IPS DF 6.9 (cell line): ENCODE measurements around the gene RIPOR2.

Source experiments
- DNase-seq: peaks from one replicate; pipeline ENCODE4 v3.0.0-alpha.2; 2013; ENCODE audit warnings: low read depth, low spot score
- H3K27ac ChIP-seq: one replicate; pipeline ENCODE4 v1.5.1; 2013; ENCODE audit warnings: low read length, control low read depth
- H3K27me3 ChIP-seq: 2 replicates; pipeline ENCODE4 v1.6.1; 2013; ENCODE audit warnings: mild to moderate bottlenecking, low read length; ENCODE audit not compliant: control insufficient read depth, insufficient read depth
- H3K36me3 ChIP-seq: 2 replicates; pipeline ENCODE4 v1.6.1; 2013; ENCODE audit warnings: low read length; ENCODE audit not compliant: control insufficient read depth, insufficient read depth
- H3K4me1 ChIP-seq: 2 replicates; pipeline ENCODE4 v1.6.1; 2013; ENCODE audit warnings: low read length; ENCODE audit not compliant: control insufficient read depth, insufficient read depth
- H3K4me3 ChIP-seq: 2 replicates; pipeline ENCODE4 v1.5.1; 2013; ENCODE audit warnings: mild to moderate bottlenecking, low read length
- H3K9me3 ChIP-seq: 2 replicates; pipeline ENCODE4 v1.6.1; 2013; ENCODE audit warnings: low read length, inconsistent platforms; ENCODE audit not compliant: control insufficient read depth, insufficient read depth
- WGBS: extraction: QIAGEN DNeasy Blood & Tissue Kit; methylation state at CpG from one replicate; pipeline ENCODE4 v1.1.7; 2013; ENCODE audit warnings: mixed read lengths, missing lambda C conversion rate; ENCODE audit not compliant: insufficient read length, insufficient coverage; 5-methylcytosine and 5-hydroxymethylcytosine counted together

The RIPOR2 gene

DNA sequence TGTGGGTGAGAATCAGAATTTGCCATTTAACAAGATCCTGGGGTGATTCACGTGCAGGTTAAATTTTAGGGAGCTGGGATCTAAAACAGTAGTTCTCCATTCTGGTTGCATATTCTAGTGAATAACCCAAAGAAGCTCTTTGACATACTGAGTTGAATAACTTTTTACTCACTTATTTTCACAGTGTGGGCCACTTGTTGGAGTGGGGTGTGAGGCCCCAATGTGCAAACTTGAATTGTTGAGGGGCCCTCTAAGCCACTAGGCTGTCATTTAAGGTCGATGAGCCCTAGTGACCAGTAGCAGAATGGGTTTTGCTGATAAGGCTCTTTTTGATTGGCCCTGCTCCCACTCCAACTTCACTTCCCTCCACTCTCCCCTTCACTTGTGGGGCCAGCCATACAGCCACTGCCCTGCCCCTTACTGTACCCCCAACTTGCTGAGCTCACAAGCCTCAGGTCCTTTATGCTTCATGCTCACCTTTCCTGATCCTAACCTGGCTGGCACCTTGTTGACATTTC is 33.6 kb upstream of the RIPOR2 start:
- Histone ChIP-seq H3K9me3 (no peaks in the 10 kb centered on the region), H3K27ac (no peak overlapping the region), H3K4me1 (no peaks in the 10 kb centered on the region), H3K4me3 (no peak overlapping the region), H3K27me3 (no peaks in the 10 kb centered on the region), H3K36me3 (no peaks in the 10 kb centered on the region)
- no peak for DNase-seq
- no CpG with 5 or more reads among the region's 2 CpGs for WGBS

DNA sequence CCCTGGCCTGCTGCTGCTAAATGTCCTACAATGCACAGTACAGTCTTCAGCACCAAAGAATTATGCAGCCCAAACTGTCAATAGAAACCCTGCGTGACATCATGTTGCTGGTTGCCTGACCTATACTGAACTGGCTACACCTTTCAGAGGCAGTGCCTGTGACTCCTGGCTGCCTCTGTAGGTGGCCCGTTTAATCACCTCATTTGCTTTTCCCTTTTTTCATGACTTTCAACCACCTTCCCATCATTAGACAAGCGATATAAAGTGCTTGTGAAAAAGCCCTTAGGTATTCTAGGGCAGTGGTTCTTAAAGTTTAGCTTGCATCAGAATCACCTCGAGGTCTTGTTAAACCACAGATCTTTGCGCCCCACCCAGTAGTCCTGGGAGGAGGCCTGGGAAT is 33.0 kb upstream of the RIPOR2 start:
- no peak for DNase-seq
- Histone ChIP-seq H3K36me3 (no peaks in the 10 kb centered on the region), H3K4me1 (no peaks in the 10 kb centered on the region), H3K27ac (no peak overlapping the region), H3K9me3 (no peaks in the 10 kb centered on the region), H3K27me3 (no peaks in the 10 kb centered on the region), H3K4me3 (no peak overlapping the region)
- WGBS, result no CpG with 5 or more reads among the region's 5 CpGs

DNA sequence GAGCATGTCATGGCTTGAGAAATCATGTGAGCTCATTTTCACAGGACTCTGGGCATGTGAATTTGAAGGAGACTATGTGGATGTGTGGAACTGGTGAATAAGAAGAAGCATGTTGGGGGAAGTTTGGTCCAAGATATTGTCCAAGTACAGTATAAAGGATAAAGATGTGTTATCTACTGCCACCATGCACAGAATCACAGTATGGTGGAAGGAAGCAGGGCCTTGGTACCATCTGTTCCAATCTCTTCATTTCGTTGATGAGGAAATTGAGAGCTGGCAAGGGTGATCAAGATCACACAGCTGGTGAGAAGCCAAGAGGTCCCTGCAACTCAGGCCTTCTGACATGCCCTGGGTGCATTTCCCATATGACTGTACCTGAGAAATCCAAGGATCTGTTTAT is 31.5 kb upstream of the RIPOR2 start:
- no peaks in the 10 kb centered on the region for H3K9me3 ChIP-seq
- H3K27ac ChIP-seq, result no peak overlapping the region
- H3K36me3 ChIP-seq, result no peaks in the 10 kb centered on the region
- DNase-seq, result no peak
- no CpG with 5 or more reads among the region's 1 CpG for WGBS
- no peak overlapping the region for H3K4me3 ChIP-seq
- no peaks in the 10 kb centered on the region for H3K4me1 ChIP-seq
- no peaks in the 10 kb centered on the region for H3K27me3 ChIP-seq

DNA sequence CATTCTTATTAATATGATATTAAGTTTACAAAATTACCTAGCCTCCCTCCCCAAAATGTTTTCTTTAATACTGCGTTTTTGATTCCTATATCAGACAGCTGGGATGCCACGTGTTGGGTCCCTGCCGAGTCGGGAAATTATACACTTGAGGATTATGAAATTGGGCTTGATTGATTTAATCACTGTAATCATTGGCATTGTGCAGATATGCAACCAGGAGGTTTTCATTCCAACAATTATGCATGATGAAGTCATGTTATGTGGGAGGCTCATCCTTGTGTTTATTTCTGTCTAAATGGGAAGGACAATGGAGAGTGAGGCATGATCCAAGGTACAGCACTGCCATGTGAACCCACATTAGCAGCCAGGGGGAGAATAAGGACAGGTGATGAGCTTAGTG is 30.6 kb upstream of the RIPOR2 start:
- H3K9me3 ChIP-seq, result no peaks in the 10 kb centered on the region
- H3K27ac ChIP-seq, result no peak overlapping the region
- H3K27me3 ChIP-seq, result no peaks in the 10 kb centered on the region
- no peaks in the 10 kb centered on the region for H3K4me1 ChIP-seq
- DNase-seq, result no peak
- H3K4me3 ChIP-seq, result no peak overlapping the region
- no CpG with 5 or more reads among the region's 4 CpGs for WGBS
- H3K36me3 ChIP-seq, result no peaks in the 10 kb centered on the region

DNA sequence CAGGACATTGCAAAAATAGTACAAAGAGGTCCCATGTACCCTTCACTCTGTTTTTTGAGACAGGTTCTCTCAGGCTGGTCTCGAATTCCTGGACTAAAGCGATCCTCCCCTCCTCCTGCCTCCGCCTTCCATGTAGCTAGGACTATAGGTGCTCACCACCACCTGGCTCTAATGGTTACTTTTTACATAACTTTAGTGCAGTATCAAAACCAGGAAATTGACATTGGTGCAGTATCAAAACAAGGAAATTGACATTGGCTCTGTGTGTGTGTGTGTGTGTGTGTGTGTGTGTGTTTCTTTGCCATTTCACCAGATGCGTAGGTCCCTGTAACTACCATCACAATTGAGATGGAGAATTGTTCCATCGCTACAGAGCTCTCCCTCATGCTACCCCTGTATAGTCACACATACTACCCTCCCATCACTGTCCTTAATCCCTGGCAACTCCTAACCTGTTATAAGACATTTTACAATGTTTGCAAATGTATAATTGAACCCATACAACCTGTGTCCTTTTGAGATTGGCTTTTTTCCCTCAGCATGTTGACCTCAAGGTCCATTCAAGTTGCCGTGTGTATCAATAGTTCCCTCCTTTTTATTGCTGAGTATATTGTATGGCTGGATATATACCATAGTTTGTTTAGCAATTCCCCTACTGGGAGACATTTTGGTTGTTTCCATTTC is 28.3 kb upstream of the RIPOR2 start:
- no peak overlapping the region for H3K4me3 ChIP-seq
- H3K36me3 ChIP-seq, result no peaks in the 10 kb centered on the region
- H3K27ac ChIP-seq, result no peak overlapping the region
- H3K27me3 ChIP-seq, result no peaks in the 10 kb centered on the region
- DNase-seq, result no peak
- no peaks in the 10 kb centered on the region for H3K4me1 ChIP-seq
- H3K9me3 ChIP-seq, result no peaks in the 10 kb centered on the region
- no CpG with 5 or more reads among the region's 6 CpGs for WGBS

- Histone ChIP-seq H3K4me3 (no peak overlapping the region), H3K36me3 (no peaks in the 10 kb centered on the region), H3K9me3 (no peaks in the 10 kb centered on the region), H3K4me1 (no peaks in the 10 kb centered on the region), H3K27ac (no peak overlapping the region), H3K27me3 (no peaks in the 10 kb centered on the region)
- DNase-seq, result no peak
- no CpG with 5 or more reads among the region's 1 CpG for WGBS
Observed at GRCh38 chr6:24963339-24963738, 27.6 kb upstream of the RIPOR2 start.

DNA sequence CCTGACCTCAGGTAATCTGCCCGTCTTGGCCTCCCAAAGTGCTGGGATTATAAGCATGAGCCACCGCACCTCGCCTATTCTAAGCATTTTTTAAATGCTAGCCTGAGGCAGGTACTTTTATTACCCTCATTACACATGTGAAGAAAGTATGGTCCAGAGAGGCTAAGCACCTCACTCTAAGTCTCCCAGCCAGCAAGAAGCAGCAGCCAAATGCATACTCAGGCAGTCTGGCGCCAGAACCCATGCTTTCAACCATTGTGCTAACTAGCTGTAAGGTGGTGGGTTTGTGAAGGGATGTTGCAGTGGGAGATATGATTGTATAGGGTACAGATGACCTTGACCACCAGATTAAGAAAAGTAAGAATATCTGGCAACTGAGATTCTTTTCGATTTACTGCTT is 26.1 kb upstream of the RIPOR2 start:
- H3K27me3 ChIP-seq, result no peaks in the 10 kb centered on the region
- WGBS, result no CpG with 5 or more reads among the region's 5 CpGs
- H3K9me3 ChIP-seq, result no peaks in the 10 kb centered on the region
- H3K36me3 ChIP-seq, result no peaks in the 10 kb centered on the region
- no peak for DNase-seq
- H3K4me1 ChIP-seq, result no peaks in the 10 kb centered on the region
- no peak overlapping the region for H3K27ac ChIP-seq
- no peak overlapping the region for H3K4me3 ChIP-seq

DNA sequence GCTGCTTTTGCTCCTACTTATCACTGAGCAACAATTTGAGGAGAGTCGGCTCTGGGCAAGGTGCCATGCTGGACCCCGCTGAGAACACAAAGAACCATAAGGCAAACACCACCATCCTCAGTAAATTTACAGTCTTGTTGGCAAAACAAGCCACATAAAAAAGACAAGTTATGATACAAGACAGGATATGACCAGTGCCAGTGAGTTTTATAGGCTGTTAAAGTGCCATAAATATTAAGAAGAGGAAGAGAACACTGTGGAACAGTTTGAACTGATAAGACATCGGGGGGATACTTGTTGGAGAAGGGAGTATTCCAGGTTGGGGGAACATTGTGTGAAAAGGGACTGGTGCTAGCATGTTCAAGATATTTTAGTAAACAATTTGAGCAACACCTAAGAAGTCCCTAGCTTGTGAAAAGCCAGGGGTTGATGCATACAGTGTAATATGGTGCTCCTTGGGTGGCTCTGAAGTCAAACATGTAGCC is 25.3 kb upstream of the RIPOR2 start:
- H3K27me3 ChIP-seq, result no peaks in the 10 kb centered on the region
- no peaks in the 10 kb centered on the region for H3K4me1 ChIP-seq
- H3K9me3 ChIP-seq, result no peaks in the 10 kb centered on the region
- H3K4me3 ChIP-seq, result no peak overlapping the region
- no peak for DNase-seq
- H3K36me3 ChIP-seq, result no peaks in the 10 kb centered on the region
- H3K27ac ChIP-seq, result no peak overlapping the region
- WGBS, result no CpG with 5 or more reads among the region's 3 CpGs

DNA sequence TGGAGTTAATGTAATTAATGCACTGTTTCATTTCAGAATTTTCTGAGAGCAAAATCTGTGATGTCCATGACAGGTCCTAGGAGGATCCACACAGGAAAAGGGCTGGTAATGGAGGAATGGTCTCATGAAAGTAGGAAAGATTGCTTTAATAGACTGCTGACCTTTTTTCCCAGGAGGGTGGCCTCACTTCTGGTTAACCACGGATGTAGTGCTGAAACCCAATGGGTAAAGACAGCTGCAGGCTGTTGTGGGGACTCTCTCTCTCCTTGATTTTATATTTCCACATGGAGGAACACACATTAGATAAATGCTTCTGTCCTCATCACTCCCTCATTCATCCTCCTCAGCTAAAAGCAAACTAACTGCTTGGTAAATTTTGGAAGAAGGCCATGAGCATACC is 23.6 kb upstream of the RIPOR2 start:
- Histone ChIP-seq H3K4me3 (no peak overlapping the region), H3K4me1 (no peaks in the 10 kb centered on the region), H3K27me3 (no peaks in the 10 kb centered on the region), H3K27ac (no peak overlapping the region), H3K9me3 (no peaks in the 10 kb centered on the region), H3K36me3 (no peaks in the 10 kb centered on the region)
- WGBS, result no CpG with 5 or more reads among the region's 1 CpG
- DNase-seq, result no peak

- Histone ChIP-seq H3K36me3 (no peaks in the 10 kb centered on the region), H3K9me3 (no peaks in the 10 kb centered on the region), H3K4me1 (no peaks in the 10 kb centered on the region), H3K4me3 (no peak overlapping the region), H3K27ac (no peak overlapping the region), H3K27me3 (no peaks in the 10 kb centered on the region)
- no peak for DNase-seq
- no CpG with 5 or more reads among the region's 3 CpGs for WGBS
Observed at GRCh38 chr6:24957199-24957598, 21.4 kb upstream of the RIPOR2 start.

DNA sequence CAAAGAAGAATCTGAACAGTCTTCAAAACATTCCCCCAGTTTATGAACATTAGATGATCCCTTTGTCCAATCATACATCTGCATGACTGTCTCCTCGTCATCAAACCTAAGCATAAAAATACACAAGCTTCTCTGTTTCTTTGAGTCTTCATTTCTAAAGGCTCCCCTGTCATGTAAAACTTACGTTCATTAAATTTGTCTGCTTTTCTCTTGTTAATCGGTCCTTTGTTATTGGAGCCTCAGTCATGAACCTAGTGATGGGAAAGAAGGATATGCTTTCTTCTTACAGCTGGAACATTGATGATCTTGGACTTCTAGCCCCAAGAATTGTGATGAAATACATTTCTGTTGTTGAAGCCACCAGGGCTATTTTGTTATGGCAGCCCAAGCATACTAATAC is 18.0 kb upstream of the RIPOR2 start:
- Histone ChIP-seq H3K9me3 (no peaks in the 10 kb centered on the region), H3K27ac (no peak overlapping the region), H3K4me1 (no peaks in the 10 kb centered on the region), H3K36me3 (no peaks in the 10 kb centered on the region), H3K4me3 (no peak overlapping the region), H3K27me3 (no peaks in the 10 kb centered on the region)
- WGBS, result no CpG with 5 or more reads among the region's 3 CpGs
- no peak for DNase-seq
